Osteocyte (in vitro differentiated cells): ENCODE results near the gene PIPOX. TPM values are rescaled to one million over a fixed set of nuclear protein-coding genes. Genes with fewer than 3 reads are reported as not detected.
A peak's percentile ranks its signal among the peaks of the same experiment; 100 is the strongest.

Experiments
- DNase-seq: peaks from one replicate; pipeline ENCODE4 v3.0.0; 2021; ENCODE audit warnings: mixed read lengths; ENCODE audit not compliant: unreplicated experiment; ENCODE audit errors: extremely low spot score
- H3K27ac Mint-ChIP-seq: one replicate; pipeline ENCODE4 v1.8.0; 2021; ENCODE audit warnings: mild to moderate bottlenecking, mixed read lengths; ENCODE audit not compliant: unreplicated experiment
- H3K27me3 Mint-ChIP-seq: one replicate; pipeline ENCODE4 v1.8.0; 2021; ENCODE audit warnings: mixed read lengths; ENCODE audit not compliant: unreplicated experiment
- H3K36me3 Mint-ChIP-seq: one replicate; pipeline ENCODE4 v1.8.0; 2021; ENCODE audit warnings: mixed read lengths; ENCODE audit not compliant: unreplicated experiment
- H3K4me1 Mint-ChIP-seq: one replicate; pipeline ENCODE4 v1.8.0; 2021; ENCODE audit warnings: mixed read lengths; ENCODE audit not compliant: unreplicated experiment
- H3K4me3 Mint-ChIP-seq: one replicate; pipeline ENCODE4 v1.8.0; 2021; ENCODE audit warnings: mild to moderate bottlenecking, moderate library complexity, mixed read lengths; ENCODE audit not compliant: unreplicated experiment
- H3K9me3 Mint-ChIP-seq: one replicate; pipeline ENCODE4 v1.8.0; 2021; ENCODE audit warnings: mixed read lengths; ENCODE audit not compliant: unreplicated experiment
- long read RNA-seq: library from polyadenylated mRNA; unstranded; transcript quantifications from one replicate; pipeline ENCODE4 v2.0.0, GENCODE V29; 2021
- total RNA-seq: library from RNA; stranded (reverse); gene quantifications from 2 replicates; pipeline ENCODE4 v1.2.1, GENCODE V29; 2021
- TF ChIP-seq, protein P1 (sequence below): fragments of 200-600 bp; sonication (generic); IDR thresholded peaks from 2 replicates; pipeline ENCODE4 v1.5.0; 2021; ENCODE audit warnings: antibody characterized with exemption, mild to moderate bottlenecking, moderate library complexity

Gene PIPOX, protein sequence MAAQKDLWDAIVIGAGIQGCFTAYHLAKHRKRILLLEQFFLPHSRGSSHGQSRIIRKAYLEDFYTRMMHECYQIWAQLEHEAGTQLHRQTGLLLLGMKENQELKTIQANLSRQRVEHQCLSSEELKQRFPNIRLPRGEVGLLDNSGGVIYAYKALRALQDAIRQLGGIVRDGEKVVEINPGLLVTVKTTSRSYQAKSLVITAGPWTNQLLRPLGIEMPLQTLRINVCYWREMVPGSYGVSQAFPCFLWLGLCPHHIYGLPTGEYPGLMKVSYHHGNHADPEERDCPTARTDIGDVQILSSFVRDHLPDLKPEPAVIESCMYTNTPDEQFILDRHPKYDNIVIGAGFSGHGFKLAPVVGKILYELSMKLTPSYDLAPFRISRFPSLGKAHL
- total RNA-seq: 1.1 and 1.6 TPM in 2 replicates
- long read RNA-seq: 0 reads

DNA sequence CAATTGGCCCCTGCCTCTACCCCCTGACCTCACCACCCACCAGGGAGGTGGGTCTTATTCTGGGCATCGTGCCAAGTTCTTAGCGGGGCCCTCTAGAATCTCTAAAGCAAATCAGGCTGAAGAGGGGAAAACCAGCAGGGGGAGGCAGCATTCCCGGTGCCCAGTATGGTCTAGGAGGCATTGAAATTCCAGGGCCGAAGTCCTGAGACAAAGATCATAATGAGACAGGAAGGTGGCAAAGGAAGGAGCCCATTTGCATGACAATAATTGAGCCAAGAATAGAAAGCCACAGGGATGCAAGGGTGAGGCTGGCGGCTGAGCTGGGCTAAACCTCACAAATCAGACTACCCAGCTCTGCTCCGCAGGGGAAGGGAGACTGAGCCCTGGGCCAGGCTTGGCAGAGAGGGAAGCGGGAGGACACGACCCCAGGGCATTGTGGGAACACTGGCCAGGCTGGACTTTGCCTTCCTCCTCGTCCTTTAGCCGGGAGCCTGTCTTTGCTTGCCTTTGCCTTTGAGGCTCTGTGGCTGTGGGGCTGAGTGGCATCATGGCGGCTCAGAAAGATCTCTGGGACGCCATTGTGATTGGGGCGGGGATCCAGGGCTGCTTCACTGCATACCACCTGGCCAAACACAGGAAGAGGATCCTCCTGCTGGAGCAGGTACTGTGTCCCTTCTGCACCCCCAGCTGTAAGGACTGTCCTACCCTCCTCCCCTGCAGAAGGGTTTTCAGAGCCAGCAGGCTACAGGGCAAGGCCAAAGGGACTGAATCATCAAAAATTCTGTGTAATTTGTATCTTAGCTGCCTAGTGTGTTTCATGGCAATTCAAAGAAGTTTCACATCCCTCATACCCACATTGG lies at the start of gene PIPOX:
Gene PIPOX, plus strand, starts transcription at position 463 of the 860 bp plus-strand sequence. Its CDS starts 85 bp downstream, at position 548.
- no peaks in the 10 kb centered on the region for H3K36me3 Mint-ChIP-seq
- peaks cover 39% of the 10 kb centered on the region for H3K4me1 Mint-ChIP-seq
- DNase-seq: no peak
- H3K9me3 Mint-ChIP-seq: no peaks in the 10 kb centered on the region
- H3K27ac Mint-ChIP-seq: peak within 1 kb of the TSS; percentile 92
- H3K27me3 Mint-ChIP-seq: peaks cover 7% of the 10 kb centered on the region
- TF ChIP-seq, protein P1, sequence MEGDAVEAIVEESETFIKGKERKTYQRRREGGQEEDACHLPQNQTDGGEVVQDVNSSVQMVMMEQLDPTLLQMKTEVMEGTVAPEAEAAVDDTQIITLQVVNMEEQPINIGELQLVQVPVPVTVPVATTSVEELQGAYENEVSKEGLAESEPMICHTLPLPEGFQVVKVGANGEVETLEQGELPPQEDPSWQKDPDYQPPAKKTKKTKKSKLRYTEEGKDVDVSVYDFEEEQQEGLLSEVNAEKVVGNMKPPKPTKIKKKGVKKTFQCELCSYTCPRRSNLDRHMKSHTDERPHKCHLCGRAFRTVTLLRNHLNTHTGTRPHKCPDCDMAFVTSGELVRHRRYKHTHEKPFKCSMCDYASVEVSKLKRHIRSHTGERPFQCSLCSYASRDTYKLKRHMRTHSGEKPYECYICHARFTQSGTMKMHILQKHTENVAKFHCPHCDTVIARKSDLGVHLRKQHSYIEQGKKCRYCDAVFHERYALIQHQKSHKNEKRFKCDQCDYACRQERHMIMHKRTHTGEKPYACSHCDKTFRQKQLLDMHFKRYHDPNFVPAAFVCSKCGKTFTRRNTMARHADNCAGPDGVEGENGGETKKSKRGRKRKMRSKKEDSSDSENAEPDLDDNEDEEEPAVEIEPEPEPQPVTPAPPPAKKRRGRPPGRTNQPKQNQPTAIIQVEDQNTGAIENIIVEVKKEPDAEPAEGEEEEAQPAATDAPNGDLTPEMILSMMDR: peak; percentile 57
- H3K4me3 Mint-ChIP-seq: peak within 1 kb of the TSS; percentile 53

DNA sequence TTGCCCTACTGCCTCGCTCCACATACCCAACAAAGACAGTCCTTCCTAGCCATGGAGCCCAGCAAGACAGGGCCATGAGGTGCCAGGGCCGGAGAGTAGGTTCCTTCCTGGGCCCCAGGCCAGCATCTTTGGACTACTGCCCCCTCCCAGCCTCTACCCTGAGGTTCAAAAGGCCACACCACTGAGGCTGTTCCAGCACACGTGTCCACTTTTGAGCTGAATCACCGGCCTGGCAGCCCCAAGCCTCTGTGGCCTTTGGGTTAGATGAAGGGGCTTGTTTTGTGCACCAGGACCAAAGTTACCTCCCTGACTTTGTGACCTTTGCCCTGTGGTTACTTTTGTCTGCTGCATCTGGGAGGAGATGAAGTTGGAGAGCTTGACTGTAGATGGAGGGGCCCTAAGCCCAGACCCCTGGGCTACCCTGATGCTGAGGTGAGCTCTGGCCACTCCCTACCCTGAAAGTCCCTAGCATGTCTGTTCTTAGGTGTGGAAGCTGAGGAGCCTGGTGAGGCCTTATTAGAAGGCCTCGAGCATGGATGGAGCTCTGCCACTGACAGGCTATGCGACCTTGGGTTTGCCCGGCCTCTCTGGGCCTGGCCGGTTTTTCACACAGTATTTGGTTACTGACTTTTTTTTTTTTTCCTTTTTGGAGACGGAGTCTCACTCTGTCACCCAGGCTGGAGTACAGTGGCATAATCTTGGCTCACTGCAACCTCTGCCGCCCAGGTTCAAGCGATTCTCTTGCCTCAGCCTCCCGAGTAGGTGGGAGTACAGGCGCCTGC lies 49.1 kb upstream of the PIPOX start:
- H3K36me3 Mint-ChIP-seq: no peaks in the 10 kb centered on the region
- no peak overlapping the region for H3K4me3 Mint-ChIP-seq
- no peaks in the 10 kb centered on the region for H3K9me3 Mint-ChIP-seq
- no peak overlapping the region for H3K27ac Mint-ChIP-seq
- H3K4me1 Mint-ChIP-seq: no peaks in the 10 kb centered on the region
- DNase-seq: no peak
- TF ChIP-seq, protein P1: no peak
- peaks cover 7% of the 10 kb centered on the region for H3K27me3 Mint-ChIP-seq

DNA sequence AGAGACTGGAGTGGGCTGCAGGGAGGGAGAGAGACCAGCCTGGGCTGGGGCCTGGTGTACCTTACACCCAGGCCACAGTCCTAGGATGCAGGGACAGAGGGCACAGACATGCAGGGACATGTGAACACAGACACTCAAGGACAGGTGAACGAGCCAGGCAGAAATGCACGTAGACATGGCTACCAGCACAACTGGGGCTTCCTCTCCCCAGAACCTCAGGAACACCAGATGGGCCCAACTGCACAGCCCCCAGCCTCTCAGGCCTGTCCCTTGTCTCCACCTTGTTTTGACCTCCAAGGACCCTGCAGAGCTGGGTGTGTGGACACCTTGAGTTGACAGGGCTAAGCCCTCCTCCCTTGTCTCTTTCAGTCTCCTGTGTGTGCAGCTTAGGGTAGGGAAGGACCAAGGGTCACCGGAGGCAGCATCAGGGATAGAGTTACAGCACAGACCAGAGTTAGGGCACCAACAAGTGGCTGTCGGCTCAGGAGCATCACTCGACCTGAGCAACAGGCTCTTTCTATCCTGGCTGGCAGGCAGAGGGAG lies 46.3 kb upstream of the PIPOX start:
- Mint-ChIP-seq H3K36me3 (no peaks in the 10 kb centered on the region), H3K27ac (no peak overlapping the region), H3K4me3 (no peak overlapping the region), H3K9me3 (no peaks in the 10 kb centered on the region), H3K4me1 (no peaks in the 10 kb centered on the region), H3K27me3 (peaks cover 25% of the 10 kb centered on the region)
- no peak for DNase-seq
- TF ChIP-seq, protein P1: no peak

DNA sequence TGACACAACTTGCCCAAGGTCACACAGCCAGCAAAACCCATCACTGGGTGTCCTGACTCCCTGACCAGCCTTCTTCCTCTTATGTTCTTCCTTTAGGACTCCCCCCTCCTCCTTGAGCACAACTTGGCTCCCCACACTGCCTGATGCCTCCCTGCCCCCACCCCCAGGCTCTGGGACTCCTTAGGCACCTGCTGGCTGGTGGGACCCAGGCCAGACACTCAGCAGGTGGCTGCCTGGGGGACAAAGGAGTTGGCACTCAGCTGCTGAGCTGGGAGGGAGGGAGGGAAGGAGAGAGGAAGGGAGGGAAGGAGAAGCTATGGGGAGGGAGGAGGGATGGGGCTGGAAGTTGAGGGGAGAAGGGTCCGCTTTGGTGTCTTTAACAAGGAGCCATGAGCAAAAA lies 45.1 kb upstream of the PIPOX start:
- peaks cover 27% of the 10 kb centered on the region for H3K27me3 Mint-ChIP-seq
- H3K4me3 Mint-ChIP-seq: no peak overlapping the region
- H3K36me3 Mint-ChIP-seq: no peaks in the 10 kb centered on the region
- no peak for DNase-seq
- H3K9me3 Mint-ChIP-seq: no peaks in the 10 kb centered on the region
- TF ChIP-seq, protein P1: no peak
- no peaks in the 10 kb centered on the region for H3K4me1 Mint-ChIP-seq
- H3K27ac Mint-ChIP-seq: no peak overlapping the region
